ENCODE data around the gene SFT2D1.

The SFT2D1 gene

GRCh38 chr6:166279393-166279679 is 63.0 kb downstream of the SFT2D1 start:
- no peak for DNase-seq (ENCODE audit: low read depth in 2 of 2, low spot score in 1 of 2)

DNA sequence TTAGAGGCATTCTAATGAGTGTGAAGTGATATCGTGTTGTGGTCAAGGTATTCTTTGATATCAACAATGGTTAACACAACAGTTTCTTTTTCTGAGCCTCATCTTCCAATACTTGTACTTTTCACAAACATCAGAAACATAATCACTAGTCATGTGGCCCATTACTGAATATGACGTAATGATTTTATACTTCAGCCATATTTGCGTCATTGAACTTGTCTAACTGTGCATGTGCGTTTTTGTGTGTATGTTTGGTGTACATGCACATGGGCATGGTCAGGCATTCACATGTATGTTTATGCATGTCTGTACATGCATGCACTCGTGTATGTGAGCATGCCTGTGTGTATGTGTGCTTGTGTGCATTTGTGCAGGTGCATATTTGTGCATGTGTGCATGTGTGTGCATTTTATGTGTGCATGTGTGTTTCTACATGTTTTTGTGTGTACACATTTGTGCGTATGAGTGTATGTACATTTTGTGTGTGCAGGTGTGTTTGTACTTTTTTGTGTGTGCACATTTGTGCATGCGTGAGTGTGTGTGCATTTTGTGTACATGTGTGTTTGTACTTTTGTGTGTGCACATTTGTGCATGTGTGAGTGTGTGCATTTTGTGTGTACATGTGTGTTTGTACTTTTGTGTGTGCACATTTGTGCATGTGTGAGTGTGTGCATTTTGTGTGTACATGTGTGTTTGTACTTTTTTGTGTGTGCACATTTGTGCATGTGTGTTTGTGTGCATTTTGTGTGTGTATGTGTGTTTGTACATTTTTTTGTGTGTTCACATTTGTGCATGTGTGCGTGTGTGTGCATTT is 63.6 kb downstream of the SFT2D1 start:
- no peak for DNase-seq (ENCODE audit: low read depth in 2 of 2, low spot score in 1 of 2)

DNA sequence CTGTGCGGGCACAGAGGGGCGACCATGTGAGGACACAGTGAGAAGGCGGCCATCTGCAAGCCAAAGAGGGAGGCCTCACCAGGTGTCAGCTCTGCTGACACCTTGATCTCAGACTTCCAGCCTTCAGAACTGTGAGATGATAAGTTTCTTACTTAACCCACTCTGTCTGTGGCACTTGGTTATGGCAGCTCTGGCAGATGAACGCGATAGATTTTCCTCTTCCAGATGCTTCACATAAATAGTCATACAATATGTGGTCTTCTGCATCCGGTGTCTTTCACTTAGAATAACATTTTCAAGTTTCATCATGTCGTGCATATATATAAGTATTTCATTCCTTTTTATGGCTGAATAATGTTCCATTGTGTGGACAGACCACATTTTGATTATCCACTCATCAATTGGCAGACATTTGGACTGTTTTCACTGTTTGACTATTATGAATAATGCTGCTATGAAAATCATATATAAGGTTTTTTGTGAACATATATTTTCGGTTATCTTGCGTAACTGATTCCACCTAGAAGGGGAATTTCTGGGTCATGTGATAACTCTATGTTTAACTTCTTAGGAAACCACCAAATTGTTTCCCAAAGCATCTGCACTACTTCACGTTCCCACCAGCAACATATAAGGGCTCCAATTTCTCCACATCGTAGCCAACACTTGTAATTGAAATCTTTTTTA is 64.3 kb downstream of the SFT2D1 start:
- DNase-seq (ENCODE audit: low read depth in 2 of 2, low spot score in 1 of 2): no peak

GRCh38 chr6:166277018-166277417 is 65.3 kb downstream of the SFT2D1 start:
- no peak for DNase-seq (ENCODE audit: low read depth in 2 of 2, low spot score in 1 of 2)

GRCh38 chr6:166275714-166276166 is 66.6 kb downstream of the SFT2D1 start:
- peak; percentile 44 to 67 for DNase-seq (ENCODE audit: low read depth in 2 of 2, low spot score in 1 of 2)

- no peak for DNase-seq (ENCODE audit: low read depth in 2 of 2, low spot score in 1 of 2)
These were observed 67.5 kb downstream of the SFT2D1 start for GRCh38 chr6:166274739-166275370.

- DNase-seq (ENCODE audit: low read depth in 2 of 2, low spot score in 1 of 2): no peak
These were observed 68.2 kb downstream of the SFT2D1 start for GRCh38 chr6:166274163-166274562.

- DNase-seq (ENCODE audit: low read depth in 2 of 2, low spot score in 1 of 2): no peak
These were observed 71.0 kb downstream of the SFT2D1 start for GRCh38 chr6:166271376-166271765.

- no peak for DNase-seq (ENCODE audit: low read depth in 2 of 2, low spot score in 1 of 2)
These were observed 71.5 kb downstream of the SFT2D1 start for GRCh38 chr6:166270706-166271375.
